ENCODE results near the gene TRNAU1AP. TPM values are rescaled to one million over a fixed set of nuclear protein-coding genes. Genes with fewer than 3 reads are reported as not detected.

TRNAU1AP gene
- total and polyA plus RNA-seq, 10 of the 15 experiments (the other 5 are each of a cell fraction or from before 2014, with no cell fraction given) = 24.3 to 67.0 (median 31.8) TPM

- TF ChIP-seq CREM (IDR thresholded peaks at IDR 0.05; ENCODE audit: low read depth) = peak; percentile 6; the same call in 1 of the 2 replicates
- TF ChIP-seq FOXM1 (IDR thresholded peaks at IDR 0.05; ENCODE audit: low read depth, low read length) = peak; percentile 64
- TF ChIP-seq ZNF592 (IDR thresholded peaks at IDR 0.05) = no peak
- TF ChIP-seq HDAC6 (IDR thresholded peaks at IDR 0.05; ENCODE audit: unreplicated experiment) = peak; percentile 52
- 0 out of 2 replicates have a peak, but pooled peaks have one; percentile 5 for TF ChIP-seq MEF2A (IDR thresholded peaks at IDR 0.05; ENCODE audit: insufficient read depth, low read depth, low read length)
- peak; percentile 31; the same call in 1 of the 2 replicates for TF ChIP-seq CHD1 (IDR thresholded peaks at IDR 0.05; ENCODE audit: low read depth, low read length)
- TF ChIP-seq MLLT1 (IDR thresholded peaks at IDR 0.05) = peak; percentile 45; the same call in 1 of the 2 replicates
- TF ChIP-seq NFIC (IDR thresholded peaks at IDR 0.05; ENCODE audit: low read depth, low read length) = 0 out of 2 replicates have a peak, but pooled peaks have one; percentile 45
- TF ChIP-seq KLF5 (IDR thresholded peaks at IDR 0.05; ENCODE audit: partially characterized antibody) = no peak
- TF ChIP-seq USF2 (IDR thresholded peaks at IDR 0.05; ENCODE audit: borderline replicate concordance, low read depth, low read length) = no peak
Observed at GRCh38 chr1:28509705-28510272, 43.1 kb upstream of the TRNAU1AP start (continued).

Measured in GM12878 (cell line).